NCI-H1105 treated with DMSO at 0.1 percent for 48 hours (cell line): ENCODE measurements around the gene ARSD.
"Not testable (repeated sequence)": the region's sequence is repeated elsewhere in the genome, so short reads cannot be mapped to it uniquely, and the experiment has no call there.

Experiments
- DNase-seq: peaks from one replicate; lab custom pipeline; 2025; lab: John Stamatoyannopoulos, UW

Gene ARSD

DNA sequence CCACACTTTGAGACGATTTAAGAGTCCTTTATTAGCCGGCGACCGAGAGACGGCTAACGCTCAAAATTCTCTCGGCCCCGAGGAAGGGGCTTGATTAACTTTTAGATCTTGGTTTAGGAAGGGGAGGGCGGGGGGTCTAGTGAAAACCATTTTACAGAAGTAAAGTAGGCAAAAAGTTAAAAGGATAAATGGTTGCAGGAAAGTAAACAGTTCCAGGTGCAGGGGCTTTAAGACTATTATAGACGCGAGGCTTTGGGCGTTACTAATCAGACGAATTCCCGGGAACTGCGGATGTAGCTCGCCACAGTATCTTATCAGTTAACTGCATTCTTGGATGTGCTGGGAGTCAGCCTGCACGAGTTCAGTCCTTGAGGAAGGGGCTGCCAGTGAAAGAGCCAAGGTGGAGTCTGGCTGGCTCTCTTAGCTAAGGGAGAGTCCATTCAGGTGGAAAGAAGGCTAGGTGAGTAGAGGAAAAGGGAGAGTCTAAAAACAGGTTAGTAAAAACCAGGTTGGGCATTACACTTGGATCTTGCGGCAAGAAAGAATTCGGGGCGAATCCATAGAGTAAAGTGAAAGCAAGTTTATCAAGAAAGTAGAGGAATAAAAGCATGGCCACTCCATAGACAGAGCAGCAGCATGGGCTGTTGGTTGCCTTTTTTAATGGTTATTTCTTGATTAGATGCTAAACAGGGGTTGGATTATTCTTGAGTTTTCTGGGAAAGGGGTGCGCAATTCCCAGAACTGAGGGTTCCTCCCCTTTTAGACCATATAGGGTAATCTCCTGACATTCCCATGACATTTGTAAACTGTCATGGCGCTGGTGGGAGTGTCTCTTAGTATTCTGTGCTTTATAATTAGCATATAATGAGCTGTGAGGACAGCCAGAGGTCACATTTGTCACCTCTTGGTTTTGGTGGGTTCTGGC is 38.3 kb downstream of the ARSD start:
- DNase-seq: not testable (repeated sequence)

DNA sequence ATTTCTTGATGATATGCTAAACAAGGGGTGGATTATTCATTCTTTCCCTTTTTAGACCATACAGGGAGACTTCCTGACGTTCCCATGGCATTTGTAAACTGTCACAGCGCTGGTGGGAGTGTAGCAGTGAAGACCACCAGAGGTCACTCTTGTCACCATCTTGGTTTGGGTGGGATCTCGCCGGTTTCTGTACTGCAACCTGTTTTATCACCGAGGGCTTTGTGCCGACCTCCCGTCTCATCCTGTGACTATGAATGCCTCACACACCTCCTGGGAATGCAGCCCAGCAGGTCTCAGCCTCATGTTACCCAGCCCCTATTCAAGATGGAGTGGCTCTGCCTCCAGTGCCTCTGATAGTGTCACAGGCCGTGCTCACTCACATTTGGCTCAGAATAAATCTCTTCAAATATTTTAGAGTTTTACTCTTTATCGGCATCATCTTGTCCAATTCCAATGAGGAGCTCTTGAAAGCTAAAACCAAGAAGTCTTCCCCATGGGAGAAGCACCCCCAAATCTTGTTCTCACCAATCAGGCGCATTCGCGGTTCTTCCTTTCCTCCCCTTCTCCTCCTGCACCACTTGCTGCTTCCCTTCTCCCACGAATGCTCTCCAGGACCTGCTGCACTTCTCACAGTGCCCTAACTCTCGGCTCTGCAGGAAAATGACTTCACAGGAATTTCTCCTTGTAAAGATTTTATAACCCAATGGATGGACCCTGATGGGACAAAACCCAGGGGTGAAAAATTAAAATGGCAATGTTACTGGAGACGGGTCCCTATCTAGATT is 39.2 kb downstream of the ARSD start:
- DNase-seq: not testable (repeated sequence)

DNA sequence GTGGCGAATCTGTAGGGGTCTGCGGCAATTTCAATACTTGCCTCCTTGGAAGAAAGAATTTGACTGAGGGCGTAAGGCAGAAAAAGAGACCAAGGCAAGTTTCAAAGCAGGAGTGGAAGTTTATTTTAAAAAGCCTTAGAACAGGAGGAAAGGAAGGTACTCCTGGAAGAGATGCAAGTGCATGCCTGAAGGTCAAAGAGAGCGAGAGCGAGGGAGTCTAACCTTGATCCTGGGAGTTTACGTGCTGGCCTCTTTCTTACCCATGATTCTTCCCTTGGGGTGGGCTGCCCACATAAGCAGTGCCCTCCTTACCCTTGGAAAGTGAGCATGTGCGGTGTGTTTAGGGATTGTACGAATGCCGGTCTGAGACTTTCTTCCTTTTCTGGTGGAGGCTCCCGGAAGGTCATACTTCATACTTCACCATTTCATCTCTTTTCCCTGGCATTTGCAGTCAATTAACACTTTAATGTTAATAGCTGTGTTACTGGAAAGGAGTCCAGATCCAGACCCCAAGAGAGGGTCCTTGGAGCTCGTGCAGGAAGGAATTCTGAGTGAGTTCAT is 40.0 kb downstream of the ARSD start:
- no peak for DNase-seq

DNA sequence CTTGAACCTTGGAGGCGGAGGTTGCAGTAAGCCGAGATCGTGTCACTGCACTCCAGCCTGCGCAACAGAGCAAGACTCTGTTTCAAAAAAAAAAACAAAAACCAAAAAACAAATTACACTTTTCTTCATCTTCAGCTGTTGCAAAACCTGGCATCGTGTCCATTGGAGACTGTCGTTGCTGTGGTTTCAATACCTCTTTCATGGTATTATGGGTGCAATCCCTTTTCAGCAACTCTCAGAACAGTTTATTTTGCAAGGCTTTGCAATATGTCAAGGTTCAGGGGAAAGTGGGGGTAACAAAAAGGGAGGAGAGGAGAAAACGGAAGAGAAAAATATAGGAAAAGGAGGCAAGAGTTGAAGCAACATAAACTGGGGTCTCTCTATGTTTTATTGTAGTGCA is 40.8 kb downstream of the ARSD start:
- no peak for DNase-seq

DNA sequence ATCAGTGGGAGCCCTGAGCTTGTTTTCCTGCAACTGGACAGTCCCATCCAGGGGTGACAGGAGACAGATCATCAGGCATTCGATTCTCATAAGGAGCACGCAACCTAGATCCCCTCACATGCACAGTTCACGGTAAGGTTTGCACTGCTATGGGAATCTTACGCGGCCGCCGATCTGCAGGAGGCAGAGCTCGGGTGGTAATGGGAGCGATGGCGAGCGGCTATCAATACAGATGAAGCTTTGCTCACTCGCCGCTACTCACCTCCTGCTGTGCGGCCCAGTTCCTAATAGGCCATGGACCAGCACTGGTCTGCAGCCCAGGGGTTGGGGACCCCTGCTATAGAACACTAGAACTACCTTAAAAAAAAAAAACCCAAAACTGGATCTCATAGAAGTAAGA is 45.4 kb downstream of the ARSD start:
- no peak for DNase-seq

DNA sequence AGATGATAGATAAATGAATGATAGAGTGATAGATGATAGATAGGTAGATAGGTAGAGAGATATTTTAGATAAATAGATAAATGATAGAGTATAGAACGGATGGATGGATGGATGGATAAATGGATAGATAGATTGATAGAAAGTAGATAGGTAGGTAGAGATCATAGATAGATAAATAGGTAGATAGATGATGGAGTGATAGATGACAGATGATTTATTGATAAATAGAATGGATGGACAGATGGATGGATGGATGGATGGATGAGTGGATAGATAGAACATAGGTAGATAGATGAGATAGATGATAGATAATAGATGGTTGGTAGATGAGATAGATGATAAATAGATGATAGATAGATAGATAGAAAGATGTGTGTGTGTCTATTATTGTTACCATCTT is 49.5 kb downstream of the ARSD start:
- no peak for DNase-seq

DNA sequence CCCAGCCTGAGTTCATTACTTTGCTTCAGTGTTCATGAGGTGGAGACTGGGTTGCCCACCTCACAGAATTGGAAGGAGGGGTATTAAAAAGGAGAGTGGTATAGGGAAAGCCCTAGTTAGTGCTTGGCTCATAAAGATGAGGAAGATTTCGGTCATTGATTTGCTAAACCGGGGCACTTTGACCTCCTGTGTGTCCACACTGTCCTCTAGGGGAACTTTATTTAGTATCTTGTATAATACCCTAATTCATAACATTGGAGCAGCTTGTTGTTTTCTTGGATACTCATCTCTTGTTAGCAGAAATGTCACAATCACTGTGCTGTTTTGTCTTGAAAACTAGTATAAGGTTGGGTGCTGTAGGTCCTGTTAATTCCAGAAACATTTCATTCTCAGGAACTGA is 50.6 kb downstream of the ARSD start:
- no peak for DNase-seq

DNA sequence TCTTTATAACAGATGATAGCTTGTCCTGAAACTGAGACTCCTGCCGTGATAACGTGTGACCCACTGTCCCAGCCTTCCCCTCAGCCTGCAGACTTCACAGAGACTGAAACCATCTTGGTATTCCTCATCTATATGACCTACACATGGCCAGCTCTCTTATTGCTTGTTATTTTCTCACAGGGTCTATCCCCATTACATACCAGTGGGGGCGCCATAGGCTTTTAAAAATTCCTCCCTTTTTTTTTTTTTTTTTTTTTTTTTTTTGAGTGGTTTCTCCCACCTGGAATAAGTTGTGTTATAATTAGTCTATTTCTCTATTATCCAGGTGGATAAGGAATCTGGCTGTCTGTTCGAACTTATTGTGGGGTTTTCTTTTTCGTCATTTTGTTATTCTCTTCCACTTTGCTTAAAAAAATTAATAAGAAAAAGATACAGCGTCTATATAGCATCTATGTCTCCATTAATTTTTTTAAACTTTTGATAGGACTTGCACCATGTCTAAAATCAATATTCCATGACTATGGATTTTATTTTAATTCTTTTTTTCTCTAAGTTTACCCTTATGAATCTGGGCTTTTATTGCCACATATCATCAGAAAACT is 53.2 kb downstream of the ARSD start:
- no peak for DNase-seq

DNA sequence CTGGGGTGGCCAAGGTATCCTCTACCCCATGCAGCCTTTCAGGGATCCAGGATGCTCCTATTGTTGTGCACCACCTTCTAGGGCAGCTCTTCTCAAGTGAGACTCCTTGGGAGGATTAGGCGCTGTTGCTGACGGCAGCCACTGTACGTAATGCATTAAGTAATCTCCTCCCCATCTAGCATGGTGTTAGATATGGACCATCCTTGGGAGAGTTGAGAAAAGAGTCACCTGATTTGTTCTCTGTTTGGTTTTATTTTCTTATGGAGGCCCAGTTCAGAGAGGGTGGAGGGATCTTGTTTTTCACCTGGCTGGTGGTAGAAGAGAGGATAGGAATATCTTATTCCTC is 54.0 kb downstream of the ARSD start:
- no peak for DNase-seq

DNA sequence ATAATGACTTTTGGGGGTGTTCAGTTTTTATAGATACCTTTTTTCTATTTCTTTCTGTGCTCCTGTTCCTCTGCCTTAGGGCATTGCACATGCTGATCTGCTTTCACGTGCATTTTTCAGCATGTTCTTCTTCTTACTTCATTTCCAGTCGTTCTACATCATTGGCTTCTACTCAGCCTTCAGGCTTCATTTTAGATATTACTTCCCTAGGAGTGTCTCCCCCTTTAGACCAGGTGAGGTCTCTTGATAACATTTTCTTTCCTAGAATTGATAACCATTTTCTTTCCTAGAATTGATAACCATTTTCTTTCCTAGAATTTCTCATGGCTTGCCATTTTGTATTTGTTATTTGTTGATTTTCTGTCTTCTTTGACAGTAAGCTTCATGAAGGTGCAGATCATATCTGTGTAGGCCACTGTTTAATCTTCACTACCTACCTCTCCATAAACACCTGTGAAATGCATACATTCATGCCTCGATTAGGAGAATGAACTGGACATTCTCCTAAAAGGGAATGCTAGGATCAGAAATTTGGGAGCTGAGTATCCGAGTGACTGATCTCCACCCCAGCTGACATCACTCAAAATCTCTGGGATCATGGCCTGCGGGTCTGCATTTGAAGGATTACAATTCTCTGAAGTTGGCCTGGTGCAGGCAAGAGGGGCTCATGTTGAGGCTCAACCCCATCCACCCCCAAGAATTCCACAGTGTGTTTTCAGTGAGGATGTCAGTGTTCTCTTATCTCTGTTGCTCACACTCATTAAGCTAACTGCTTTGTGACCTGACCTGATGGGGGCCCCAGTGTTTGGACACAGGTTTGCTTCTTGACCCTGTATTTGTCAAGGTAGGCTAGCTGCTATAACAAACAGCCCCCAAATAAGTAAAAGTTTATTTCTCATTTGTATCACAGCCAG is 54.7 kb downstream of the ARSD start:
- DNase-seq: no peak

DNA sequence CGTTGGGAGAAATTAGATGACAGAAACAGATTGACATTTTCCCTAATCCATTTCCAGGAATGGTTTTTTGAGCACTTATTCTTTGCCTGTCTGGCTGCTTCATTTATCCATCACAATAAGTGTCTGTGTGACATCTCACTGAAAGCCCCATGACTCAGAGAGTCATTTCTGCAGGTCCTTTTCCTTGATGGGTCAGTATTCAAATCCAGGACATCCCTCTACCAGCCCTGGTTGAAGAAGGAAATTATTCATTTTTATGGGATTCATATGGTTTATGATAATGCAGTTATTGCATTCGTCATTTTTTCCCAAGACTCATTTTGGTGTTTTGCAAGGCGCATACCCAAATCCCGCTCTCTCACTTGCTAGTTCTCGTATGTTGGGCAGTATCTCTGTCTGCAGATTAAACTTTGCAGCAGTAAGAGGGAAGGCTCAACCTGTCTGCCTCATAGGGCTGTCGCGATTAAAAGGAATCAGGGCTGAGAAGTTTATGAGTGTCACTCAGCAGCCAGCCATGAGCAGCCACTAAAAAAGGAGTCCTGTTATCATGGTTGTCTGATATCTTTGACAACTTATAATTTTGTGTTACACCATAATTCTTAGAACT is 56.4 kb downstream of the ARSD start:
- DNase-seq: no peak

DNA sequence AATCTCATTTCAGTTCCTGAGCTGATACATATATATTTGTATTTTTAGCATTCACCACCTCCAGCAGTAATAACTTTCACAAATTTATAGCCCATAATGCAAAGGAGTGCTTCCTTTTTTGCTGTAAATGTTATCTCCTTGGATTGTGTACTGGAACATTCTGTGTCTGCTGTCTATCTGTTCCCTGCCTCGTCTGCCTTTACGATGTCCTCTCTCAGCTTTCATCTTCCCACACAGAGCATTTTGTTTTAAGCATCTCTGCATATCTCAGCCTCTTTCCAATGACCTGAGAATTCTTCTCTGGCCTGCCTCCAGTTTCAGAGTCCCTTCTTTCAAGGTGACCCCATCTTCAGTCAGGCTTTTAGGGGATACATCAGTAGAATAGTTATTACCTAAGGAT is 57.3 kb downstream of the ARSD start:
- DNase-seq: no peak

DNA sequence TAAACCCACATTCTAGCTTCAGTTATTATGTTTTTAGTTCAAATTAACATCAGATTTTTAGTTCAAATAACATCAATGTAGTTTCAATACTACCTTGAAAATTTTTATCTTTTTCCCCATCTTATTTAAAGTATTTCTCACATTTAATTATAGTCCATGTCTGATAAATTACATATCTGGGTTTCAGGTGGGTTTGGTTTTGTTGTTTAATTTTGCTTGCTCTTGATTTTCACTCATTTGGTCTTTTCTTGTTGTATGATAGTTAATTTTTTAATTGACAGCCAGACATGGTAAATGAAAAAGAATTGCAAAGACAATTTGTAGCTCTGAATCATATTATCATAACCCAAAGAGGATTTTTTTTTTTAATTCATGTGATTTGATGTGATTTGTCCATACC is 58.5 kb downstream of the ARSD start:
- no peak for DNase-seq

DNA sequence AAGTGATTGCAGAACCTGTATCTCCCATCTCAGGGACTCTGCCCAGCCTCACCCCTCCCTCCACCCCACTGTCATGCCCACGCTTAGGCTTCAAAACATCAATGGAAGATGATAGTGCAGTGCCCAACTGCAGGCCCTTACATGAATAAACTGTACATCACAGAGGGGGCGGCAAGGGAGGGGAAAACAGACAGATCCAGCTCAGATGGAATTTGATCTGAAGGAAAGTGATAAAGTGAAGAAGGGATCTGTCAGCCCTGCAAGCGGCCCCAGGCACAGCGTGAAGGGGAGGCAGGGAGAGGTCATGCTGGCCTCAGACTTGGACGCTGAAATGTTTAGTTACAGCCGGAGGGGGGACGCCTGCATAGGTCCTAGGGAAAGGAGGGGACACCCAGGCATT is 61.9 kb downstream of the ARSD start:
- no peak for DNase-seq

DNA sequence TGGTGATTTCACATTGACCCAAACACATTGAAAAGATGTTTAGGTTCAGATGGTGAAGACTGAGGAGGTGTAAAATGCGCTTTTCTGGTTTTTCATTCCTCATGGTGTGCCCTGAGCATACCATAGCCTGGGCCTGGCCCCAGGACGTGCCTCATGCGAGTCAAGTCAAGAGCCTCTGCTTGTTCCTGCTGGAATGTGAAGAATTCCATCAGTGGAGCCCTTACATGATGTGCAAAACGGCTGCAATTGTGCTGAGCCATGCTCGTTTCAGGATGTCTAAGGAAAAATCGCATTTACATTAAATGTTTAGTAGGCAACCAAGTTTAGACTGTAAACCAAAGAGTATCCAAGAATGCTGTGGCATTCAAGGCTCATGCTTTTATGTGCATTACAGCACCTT is 65.5 kb downstream of the ARSD start:
- no peak for DNase-seq

DNA sequence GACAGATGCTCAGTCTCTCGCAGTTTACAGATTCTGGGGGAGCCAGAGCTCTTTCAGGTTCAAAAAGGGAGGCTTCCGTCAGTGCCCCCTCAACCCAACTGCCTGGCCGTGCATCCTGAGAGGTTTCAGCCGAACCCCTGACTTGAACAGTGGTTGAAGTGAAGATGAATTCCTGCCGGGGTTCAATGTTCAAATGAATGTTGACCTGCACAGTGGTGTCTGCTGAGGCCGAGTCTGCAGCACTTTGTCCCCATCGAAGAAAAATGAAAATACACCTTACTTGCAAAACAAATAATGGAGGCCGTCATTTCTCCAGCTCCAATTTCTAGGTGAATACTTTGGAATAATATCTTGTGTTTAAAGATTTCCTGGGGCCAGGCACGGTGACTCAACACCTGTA is 66.7 kb downstream of the ARSD start:
- no peak for DNase-seq

DNA sequence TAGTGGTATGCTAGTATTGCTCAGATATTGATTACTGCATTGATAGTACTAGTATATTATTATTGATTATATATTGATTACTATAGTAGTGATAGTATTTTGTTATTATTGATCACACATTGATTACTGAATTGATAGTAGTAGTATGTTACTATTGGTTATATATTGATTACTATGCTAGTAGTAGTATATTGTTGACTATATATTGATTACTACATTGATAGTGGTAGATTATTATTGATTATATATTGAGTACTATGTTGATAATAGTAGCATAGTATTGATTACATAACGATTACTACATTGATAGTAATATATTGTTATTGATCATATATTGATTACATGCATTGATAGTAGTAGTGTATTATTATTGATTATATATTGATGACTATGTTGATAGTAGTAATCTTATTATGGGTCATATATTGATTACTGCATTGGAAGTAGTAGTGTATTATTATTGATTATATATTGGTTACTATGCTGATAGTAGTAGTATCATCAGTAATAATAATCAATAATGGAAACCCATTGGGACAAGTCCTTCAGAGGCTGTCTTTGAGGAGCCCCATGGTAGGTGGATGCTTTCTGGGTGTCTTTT is 69.8 kb downstream of the ARSD start:
- DNase-seq: no peak

DNA sequence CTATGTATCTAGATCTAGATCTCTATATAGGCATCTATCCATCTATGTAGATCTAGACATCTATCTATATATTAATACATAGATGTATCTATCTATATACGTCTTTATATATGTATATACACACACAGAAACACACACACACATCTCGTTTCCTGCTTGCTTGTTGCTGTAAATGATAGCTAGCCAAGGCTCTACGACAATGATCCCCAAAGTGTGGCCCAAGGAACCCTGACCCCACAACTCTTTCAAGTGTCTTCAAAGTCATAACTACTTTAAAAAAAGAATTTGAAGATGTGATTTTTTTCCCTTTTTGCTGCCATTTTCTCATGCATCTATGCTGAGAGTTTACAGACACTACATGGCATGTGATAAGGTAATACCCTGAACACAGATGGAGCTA is 71.6 kb downstream of the ARSD start:
- DNase-seq: no peak

DNA sequence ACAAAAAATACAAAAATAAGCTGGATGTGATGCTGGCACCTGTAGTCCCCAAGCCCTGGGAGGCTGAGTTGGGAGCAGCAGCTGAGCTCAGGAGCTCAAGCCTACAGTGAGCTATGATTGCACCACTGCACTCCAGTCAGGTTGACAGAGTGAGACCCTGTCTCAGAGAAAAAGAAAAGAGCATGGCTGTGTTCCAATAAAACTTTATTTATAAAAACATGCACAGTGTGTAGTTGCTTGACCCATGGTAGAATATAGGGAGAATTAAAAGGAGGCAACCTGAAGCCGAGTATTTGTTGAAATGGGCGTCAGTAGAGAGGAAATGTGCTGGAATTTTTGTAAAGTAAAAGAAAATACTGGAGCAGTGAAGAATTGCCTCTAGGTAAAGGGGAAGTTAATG is 73.4 kb downstream of the ARSD start:
- no peak for DNase-seq

DNA sequence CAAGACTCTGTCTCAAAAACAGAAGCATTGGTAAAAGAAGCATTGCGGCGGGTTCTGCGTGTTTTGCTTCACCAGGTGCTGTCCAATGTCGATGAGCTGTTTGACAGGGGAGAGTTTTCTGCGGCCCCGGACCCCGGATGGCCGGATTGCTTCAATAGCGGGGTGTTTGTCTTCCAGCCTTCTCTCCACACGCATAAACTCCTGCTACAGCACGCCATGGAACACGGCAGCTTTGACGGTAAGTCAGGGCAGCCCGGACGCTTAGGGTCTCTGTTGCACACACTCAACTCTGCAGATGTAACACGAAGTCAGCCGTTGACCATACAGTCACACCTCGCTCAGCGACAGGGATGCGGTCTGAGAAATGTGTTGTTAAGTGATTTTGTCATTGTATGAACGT is 74.2 kb downstream of the ARSD start:
- DNase-seq: no peak
